NCI-H2171 (cell line): Measurements from ENCODE around the gene BYSL.

ENCODE experiments used
- DNase-seq: peaks from one replicate; lab custom pipeline; 2025; lab: John Stamatoyannopoulos, UW

Gene BYSL

DNA sequence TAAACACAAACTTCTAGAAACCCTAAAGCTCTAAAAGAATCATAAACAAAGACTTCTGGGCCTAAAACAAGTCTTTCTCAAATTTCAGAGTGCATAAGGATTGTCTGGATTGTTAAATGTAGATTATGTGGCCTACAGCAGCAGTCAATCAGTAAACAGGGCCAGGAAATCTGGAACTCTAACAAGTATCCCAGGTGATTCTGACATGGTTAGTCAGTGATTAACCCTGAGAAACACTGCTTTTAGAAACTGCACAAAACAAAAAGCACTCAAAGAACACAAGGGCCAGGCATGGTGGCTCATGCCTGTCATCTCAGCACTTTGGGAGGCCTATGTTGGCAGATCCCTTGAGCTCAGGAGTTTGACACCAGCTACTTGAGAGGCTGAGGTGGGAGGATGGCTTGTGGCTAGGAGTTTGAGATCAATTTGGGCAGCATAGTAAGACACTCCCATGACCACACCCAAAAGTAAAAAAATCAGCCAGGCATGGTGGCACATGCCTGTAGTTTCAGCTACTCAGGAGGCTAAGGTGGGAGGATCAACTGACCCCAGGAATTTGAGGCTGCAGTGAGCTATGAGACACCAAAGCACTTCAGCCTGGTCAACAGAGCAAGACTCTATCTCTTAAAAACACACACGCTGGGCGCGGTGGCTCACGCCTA lies 6.3 kb upstream of the BYSL start:
- no peak for DNase-seq

DNA sequence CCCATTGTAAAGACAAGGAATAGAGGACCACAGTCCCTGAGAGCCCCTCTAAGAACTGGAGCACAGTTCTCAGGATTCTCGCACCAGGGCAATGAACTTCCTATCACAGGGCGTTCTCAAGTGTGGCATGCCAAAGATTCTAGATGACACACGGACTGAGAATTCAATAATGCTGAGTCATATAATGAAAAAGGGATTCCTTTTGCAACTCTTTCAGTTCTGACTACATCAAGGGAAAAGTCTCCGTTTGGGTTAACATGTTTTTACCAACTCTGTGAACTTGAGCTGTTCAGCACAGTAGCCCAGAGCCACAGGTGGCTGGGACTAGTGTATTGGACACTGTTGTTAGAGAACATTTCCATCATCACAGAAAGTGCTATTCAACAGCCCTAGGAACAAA lies 3.8 kb upstream of the BYSL start:
- no peak for DNase-seq

DNA sequence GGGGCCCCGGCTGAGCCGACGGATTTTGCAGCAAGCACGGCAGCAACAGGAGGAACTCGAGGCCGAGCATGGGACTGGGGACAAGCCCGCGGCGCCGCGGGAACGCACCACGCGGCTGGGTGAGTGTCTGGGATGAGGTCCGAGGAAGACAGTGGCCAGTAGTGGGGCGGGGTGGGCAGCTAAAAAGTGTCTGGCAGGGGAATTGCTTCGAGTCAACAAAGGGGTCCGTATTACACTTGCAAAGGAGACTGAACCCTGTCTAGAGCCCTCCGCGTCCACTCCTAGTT lies 356 bp downstream of the BYSL start:
- peak; percentile 27 for DNase-seq

DNA sequence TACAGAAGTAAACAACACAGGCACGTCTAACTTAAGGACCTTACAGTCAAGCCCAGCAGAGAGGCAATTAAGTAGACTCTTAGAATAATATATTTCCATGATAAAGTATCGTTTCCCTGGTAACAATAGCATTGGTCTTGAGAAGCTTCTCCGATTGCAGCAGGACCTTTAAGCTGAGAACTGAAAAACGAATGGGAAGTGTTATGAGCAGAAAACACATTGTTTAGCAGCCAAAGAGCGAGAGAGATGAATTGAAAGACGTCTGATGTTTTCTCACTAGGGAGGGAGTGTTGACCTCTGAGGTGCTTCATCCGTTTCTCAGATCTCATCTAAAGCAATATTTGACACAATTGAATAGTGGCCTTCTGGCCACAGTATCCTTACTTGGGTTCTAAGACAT lies 855 bp downstream of the BYSL start:
- no peak for DNase-seq

DNA sequence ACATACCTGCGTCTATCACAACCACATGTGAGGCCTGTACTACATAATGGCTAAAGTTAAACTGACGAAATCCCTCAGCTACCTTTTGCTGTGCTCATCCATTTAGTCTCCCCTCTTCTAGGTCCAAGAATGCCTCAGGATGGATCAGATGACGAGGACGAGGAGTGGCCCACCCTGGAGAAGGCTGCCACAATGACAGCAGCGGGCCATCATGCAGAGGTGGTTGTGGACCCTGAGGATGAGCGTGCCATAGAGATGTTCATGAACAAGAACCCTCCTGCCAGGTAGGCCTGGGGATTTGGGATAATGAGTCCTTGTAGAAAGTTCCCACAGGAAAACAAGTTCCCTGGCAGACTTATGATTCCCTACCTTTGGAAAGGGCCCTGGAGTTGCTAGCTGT lies 6.0 kb downstream of the BYSL start:
- DNase-seq, result no peak

DNA sequence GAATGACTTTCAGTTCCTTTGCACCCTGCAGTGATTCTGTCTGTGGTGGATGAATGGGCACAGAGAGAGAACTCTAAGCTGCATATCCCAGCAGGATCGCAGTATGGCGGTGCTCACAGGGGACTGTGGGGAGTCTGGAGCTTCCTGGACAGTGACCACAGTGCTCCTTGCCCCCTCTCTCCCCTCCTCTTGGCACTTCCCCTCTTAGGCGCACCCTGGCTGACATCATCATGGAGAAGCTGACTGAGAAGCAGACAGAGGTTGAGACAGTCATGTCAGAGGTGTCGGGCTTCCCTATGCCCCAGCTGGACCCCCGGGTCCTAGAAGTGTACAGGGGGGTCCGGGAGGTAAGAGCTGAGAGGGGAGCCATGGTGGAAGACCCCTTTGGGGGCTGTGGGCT lies 8.6 kb downstream of the BYSL start:
- no peak for DNase-seq

DNA sequence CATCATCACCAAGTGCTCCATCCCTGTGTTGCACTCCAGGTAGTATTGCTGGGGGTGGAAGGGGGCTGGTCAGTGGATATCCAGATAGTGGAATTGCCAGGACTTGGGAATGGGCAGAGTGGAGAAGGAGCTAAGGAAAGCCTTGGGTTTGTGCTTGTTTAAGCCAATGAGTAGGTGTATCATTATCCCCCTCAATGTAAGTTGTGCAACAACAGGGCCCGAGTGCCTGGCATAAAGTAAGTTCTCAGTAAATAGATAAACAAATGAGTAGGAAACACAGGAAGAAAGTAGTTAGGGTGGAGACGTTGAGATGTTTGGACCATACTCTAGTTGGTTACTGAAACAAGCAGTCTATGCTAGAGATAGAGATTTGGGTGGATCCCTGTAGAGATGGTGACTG lies 10.5 kb downstream of the BYSL start:
- no peak for DNase-seq

DNA sequence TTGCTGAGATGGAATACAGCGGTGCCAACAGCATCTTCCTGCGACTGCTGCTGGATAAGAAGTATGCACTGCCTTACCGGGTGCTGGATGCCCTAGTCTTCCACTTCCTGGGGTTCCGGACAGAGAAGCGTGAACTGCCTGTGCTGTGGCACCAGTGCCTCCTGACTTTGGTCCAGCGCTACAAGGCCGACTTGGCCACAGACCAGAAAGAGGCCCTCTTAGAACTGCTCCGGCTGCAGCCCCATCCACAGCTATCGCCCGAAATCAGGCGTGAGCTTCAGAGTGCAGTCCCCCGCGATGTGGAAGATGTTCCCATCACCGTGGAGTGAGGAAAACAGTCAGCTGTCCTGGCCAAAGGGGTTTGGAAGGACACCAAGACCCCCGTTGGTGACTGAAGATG lies 11.1 kb downstream of the BYSL start:
- no peak for DNase-seq

DNA sequence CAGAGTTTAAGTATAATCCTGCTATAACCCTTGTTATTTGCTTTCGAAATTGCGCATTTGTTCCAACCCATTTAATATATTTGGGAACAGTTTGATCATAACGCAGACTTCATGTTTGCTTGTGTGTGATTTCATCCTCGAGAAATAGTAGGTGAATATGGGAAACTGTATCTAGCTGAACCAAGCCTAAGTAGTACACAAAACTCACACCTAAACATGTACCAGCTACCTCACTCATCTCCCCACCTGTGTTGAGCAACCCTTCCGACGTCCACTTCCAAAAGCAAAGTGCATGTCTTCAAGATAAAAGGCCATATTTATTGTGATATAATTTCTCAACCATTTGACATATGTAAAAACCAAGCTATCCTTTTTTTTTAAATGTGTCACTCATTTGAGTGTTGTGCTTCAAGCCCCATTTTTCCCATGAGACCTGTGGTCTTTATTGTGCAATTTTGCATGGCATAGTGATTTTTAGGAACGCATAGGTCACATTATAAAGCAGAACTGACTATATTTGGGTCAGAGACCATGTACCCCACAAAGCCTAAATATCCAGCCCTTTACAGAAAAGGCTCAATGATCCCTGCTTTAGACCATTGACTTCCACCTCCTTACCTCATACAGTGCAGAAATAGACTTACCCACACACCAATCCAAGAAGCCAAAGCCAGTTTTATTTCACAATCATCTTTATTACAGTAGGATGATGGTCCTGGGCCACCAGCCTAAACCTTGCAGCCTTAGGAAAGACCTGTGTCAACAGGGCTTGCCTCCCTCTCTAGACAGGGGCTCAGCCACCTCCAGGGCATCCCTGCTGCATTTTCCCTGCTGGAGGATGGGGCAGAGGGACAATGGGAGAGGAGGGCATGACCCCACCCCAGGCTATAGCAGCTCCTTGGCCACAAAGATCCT lies 13.2 kb downstream of the BYSL start:
- no peak for DNase-seq

DNA sequence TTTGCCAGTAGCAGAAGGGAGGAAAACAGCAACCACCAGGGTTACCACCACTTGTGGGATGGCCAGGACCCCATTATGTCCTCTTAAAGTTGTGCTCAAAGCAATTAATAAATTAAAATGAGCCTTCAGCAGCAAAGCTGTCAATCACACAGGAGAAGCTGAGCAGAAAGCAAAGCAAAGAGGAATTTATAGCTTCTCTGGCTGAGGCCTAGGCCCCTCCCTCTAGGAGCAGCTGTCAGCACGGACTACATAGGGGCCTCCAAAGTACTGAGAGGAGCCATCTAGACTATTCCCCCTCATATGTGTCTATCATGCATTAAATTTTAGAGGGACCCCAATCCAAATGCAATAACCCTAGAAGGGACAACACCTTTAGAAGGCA lies 13.9 kb downstream of the BYSL start:
- DNase-seq, result no peak

DNA sequence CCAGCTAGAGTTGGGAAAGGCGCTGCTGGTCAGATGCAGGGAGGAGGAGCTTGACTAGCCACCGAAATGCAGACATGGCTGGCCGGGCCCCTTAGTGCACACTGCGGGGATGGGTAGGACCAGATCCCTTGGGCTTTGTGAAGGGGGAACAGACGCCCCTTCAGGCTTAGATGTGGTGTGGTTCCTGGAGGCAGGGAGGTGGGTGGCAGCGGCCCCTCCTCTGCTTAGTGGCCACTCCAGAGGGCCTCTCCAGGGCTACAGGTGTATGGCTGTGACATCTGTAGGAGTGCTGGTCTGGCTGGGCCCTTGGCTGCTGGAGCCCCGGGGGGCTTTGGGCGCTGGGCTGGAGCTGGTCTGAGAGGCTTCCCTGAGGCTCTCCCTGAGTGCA lies 14.4 kb downstream of the BYSL start:
- no peak for DNase-seq

DNA sequence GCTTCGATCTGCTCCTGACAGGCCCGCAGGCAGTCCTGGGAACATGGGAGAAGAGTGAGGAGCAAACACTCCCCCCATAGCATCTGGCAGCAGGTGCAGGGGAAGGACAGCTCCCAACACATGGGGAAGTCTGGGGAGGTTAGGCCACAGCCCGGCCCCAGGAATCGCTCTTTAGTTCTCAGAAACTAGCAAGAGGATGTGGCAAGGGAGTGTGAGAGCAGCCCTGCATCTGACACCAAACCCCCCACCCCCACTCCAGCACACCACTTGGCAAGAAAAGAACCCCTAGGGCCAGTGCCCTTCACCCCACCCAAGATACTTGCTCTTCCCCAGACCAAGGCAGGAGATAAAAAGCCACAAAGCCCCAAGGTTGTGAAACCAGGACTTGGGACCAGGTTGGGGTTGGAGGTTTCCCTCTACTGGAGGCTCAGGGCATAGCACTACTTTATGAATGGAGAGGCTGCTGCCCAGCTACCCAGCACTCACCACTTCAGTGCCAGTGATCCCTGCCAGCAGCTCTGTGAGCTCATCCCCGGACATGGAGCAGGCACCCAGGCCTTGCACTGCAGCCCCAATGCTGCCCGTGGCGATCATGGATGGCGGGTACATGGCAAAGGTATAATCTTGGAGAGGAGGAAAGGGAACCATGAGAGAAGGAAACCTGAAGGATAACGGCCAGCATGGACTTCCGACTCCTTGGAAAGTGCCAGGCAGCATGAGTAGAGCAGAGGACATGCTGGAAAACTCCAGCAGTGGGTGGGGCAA lies 15.0 kb downstream of the BYSL start:
- DNase-seq, result peak; percentile 17

DNA sequence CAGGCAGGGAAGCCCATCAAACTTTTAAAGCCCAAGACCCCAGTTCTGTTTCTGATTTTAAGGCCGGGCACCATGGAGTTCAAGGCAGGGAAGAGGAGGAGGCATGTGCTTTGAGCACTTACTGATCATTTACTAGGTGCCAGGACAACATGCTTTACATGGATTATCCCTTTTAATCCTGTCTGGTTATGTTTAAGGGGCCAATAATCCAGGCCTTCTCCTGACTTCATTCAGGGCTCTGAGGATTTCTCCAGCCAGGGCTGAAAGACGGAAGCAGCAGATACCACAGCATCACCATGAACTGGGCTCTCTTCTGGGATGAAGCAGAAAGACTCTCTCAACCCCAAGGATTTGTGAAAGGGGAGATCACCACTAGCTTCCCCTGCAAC lies 16.2 kb downstream of the BYSL start:
- no peak for DNase-seq

DNA sequence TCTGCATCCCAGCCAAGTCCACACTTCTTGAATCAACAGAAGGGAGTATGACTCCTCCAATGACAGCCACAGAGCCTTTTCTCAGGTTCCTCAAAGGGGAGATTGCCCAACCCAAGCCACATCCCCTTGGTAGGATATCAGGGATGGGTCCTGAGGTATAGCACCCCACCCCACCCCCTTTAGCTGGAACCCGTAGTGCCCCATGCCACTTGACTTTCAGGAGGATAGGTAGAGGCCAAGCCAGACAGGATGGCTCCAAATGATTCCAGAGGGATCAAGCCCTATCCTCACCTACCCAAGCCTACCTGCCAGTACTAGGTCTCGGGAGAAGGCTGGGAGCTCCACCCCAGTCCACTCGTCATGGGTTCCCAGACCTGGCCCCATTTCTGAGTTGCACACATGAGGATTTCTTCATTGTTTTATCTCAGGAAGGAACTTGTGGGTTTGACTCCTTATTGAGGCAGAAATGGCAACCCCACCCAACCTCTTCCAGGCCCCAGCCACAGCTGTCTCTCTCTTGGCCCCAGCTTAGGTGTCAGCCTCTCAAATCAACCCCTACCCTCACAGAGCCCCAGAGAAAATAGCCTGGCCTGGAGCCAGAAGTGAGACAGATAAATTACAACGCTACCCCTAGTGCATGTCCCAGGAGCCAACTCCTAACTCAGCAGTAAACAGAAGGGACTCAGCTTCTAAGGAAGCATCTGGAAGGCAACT lies 16.7 kb downstream of the BYSL start:
- peak; percentile 3 for DNase-seq

DNA sequence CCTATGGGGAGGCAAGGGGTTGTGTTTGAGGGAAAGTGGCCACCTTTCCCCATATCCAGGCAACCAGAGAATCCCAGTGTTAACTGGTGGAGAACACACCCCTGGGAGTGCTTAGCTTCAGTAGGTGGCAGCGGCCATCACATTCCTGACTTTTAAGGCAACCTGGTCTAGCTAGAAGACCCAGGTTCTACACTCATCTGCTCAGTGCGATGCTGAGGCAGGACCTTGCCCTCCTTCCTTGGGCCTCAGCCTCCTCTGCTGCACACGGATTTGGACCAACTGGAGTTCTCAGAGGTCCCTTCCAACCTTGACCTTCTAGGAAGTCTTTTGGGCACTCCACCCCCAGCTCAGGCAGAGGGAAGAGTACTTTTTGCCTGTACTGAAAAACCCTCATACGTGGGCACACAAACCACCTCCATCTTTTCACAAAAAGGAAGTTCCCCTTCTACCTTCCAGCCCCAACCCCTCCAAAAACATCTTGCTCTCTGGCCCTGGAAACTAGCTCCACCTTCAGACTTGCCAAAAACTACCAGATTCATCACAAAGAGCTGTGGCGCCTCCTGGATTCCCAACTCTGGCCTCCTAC lies 17.4 kb downstream of the BYSL start:
- no peak for DNase-seq

DNA sequence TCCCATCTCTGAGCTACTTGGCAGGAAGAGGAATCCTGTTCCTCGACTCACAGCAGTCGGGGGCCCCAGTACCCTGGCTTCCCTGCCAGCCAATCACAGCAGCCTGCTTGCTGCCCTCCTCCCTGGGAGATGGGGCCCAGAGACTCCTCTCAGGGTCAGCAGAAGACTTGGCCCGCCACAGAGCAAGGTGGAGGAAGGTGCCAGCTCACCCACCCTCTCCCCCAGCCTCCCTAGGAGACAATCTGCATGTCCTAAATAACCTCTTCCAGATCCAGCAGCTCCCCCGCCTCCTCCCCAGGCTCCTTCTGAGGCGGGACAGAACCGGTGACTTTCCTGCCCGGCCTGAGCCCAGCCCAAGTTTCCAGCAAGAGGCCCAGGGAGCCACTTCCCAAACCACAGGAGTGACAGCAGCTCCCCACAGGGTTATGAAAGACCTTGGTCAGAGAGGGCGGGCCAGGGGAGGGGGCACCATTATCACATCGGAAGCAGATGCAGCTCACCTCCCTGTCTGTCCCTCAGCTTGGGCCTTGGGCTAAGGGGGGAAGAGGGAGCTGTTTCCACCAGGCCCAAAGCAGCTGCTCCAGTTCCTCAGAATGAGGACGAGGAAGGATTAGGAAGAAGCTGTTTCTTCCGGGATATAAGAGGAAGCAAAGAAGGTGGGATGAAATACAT lies 18.0 kb downstream of the BYSL start:
- DNase-seq, result no peak

DNA sequence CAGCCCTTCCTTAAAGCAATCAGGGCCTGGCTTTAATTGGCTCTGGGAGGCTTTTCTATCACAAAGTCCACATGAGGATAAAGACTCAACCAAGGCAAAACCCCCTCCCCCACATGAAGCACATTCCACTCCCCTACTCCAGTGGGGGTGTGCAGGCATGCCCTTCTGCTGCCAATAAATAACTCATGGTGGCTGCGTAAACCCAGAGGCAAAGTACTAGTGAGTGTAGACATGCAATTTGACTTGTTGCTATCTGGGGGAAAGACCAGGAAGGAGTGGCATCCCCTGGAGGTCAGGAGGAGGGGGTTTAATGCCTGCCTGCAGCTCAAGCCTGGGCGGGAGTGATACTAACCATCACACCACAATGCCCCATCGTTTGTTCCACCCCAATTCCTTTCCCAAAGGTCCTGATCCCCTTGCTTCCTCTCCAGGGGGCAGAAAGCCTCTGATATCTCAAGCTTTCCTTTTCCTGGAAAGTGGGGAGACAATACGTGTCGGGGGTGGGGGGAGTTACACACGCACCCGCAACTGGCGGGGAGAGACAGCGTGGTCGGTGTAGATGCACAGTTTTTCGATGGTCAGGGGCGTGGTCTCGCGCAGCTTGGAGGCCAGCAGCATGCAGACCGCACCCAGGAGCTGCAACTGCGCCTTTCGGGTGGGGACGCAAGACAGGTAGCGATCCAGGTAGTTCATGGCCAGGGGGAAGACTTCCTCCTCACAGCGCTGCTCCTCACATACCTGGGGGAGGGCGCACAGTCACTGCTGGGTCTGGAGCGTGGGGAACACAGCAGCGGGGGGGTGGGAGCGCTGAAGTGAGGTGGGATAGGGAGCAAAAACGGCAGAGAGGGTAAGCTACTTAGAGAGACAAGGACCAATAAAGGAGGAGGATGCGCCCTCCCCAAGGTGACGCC lies 18.8 kb downstream of the BYSL start:
- no peak for DNase-seq

DNA sequence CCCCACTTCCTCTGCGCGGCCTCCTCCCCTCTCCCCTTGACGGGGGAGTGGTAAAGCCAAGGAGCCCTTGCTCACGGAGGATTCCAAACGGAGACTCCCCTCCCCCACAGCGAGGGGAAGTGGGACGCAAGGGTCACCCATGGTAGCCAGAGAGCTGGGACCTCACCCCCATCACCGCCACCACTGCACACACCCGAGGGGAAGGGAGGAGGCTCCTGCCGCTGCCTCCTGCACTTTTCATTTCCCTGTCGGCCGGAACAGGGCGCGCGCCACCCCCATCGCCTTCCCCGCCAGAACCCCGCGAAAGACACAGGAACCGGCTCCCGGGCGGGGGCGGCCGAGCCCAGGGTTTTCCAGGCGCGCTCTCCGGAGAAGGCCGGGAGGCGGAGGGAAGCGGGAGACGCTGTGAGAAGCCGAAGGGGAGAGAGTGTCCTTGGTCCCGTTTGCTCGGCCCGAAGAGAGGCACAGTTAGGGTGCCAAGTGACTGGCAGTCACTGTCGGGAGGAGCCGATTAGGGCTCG lies 19.5 kb downstream of the BYSL start:
- peak; percentile 27 for DNase-seq

DNA sequence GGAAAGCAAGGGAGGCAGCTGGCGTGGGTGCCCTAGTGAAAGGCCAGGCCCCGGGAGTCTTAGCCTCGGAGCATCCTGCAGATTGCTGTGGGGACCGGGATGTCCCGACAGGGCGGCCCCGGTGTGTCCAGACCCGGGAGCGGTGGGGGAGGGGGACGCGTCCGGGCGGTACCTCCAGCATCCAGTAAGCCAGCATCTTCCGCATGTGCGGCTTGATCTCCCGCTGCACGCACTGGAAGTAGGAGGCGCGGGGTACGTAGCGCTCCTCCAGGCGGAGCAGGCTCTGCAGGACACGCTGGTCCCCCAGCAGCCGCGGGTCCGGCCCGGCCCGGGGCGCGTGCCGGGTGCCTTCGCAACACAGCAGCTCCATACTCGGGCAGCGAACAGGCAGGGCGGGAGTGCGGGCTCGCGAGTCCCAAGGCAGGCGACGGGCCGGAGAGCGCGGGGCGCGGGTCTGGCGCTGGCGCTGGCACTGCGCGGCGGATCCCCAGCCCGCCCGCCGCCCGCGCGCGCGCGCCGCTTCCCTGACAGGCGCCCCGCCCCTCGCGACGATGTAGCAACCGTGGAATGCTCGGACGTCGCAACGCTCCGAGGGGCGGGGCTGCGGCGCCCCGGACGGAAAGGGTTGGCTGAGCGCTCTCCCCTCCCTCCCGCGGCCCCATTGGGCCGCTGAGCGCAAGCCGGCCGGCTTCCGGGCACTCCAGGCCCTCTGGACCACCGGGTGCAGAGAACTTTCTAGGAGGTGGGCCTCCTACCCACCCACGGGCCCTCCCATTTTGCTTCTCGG lies 20.2 kb downstream of the BYSL start, which contains the start of gene CCND3:
CCND3 (minus strand) TSS at position 529 of the 787 bp plus-strand sequence; CDS start at position 370, 159 bp downstream.
- peak; percentile 82 for DNase-seq
